Stimulated activated naive CD8-positive, alpha-beta T cell treated with anti-CD3 and anti-CD28 coated beads, Interleukin-15, Interleukin-2, amounts not matched to agents 100 U/mL and 50 U/mL, for 24 hours (primary cell): ENCODE measurements around the gene MKNK1.

Experiments used
- ATAC-seq: fragments of 150-1000 bp; cut with Tn5 transposase; one replicate; pipeline ENCODE4 v1.10.0; 2021
- DNase-seq: peaks from one replicate; pipeline ENCODE4 v3.0.0; 2021

MKNK1 gene

GRCh38 chr1:46618754-46619415 lies 14.8 kb upstream of the MKNK1 start:
- ATAC-seq, result no peak

GRCh38 chr1:46617833-46618232 lies 13.8 kb upstream of the MKNK1 start:
- no peak for DNase-seq
- ATAC-seq, result no peak

More at GRCh38 chr1:46618754-46619415, 14.8 kb upstream of the MKNK1 start:
- DNase-seq, result no peak

GRCh38 chr1:46617108-46617800 lies 13.2 kb upstream of the MKNK1 start:
- DNase-seq, result no peak
- ATAC-seq, result no peak

- ATAC-seq (peak; percentile 65), DNase-seq (peak; percentile 72)
Observed at GRCh38 chr1:46616277-46617107, 12.4 kb upstream of the MKNK1 start, which contains the start of gene MOB3C. Gene MOB3C, minus strand, starts transcription at chr1:46616811. Its CDS starts 3,490 bp downstream, at chr1:46613321.

- peak; percentile 26 for DNase-seq
- ATAC-seq, result no peak
Observed at GRCh38 chr1:46615735-46616134, 11.7 kb upstream of the MKNK1 start.

GRCh38 chr1:46615088-46615487 lies 11.0 kb upstream of the MKNK1 start:
- ATAC-seq (no peak), DNase-seq (no peak)

- ATAC-seq (no peak), DNase-seq (no peak)
Observed at GRCh38 chr1:46614604-46614984, 10.5 kb upstream of the MKNK1 start.

GRCh38 chr1:46613661-46614603 lies 9.9 kb upstream of the MKNK1 start:
- DNase-seq (peak; percentile 57), ATAC-seq (peak; percentile 40)

- DNase-seq (no peak), ATAC-seq (no peak)
Observed at GRCh38 chr1:46612937-46613660, 9.0 kb upstream of the MKNK1 start.

GRCh38 chr1:46611691-46612221 lies 7.7 kb upstream of the MKNK1 start:
- no peak for DNase-seq
- ATAC-seq, result no peak

- no peak for DNase-seq
- ATAC-seq, result no peak
Observed at GRCh38 chr1:46607345-46608130, 3.5 kb upstream of the MKNK1 start.

GRCh38 chr1:46606255-46606965 lies 2.3 kb upstream of the MKNK1 start:
- DNase-seq (no peak), ATAC-seq (no peak)

- no peak for ATAC-seq
- DNase-seq, result no peak
Observed at GRCh38 chr1:46605232-46605631, 1.2 kb upstream of the MKNK1 start.

- no peak for ATAC-seq
Observed at GRCh38 chr1:46603481-46603857, 599 bp downstream of the MKNK1 start.

GRCh38 chr1:46601257-46602007 lies 2.6 kb downstream of the MKNK1 start:
- no peak for DNase-seq
- ATAC-seq, result no peak

More at GRCh38 chr1:46603481-46603857, 599 bp downstream of the MKNK1 start:
- DNase-seq, result no peak

- ATAC-seq, result no peak
Observed at GRCh38 chr1:46599059-46599970, 4.8 kb downstream of the MKNK1 start.

GRCh38 chr1:46596846-46597245 lies 7.2 kb downstream of the MKNK1 start:
- no peak for ATAC-seq

More at GRCh38 chr1:46599059-46599970, 4.8 kb downstream of the MKNK1 start:
- DNase-seq, result no peak

More at GRCh38 chr1:46596846-46597245, 7.2 kb downstream of the MKNK1 start:
- DNase-seq, result no peak
